BE2C (cell line): ENCODE data around the gene PNMA1.

Source experiments
- DNase-seq: peaks from one replicate; pipeline ENCODE4 v3.0.0-alpha.2; 2020
- H3K27me3 ChIP-seq: fragments of 250-450 bp; sonication (Bioruptor Pico); 2 replicates; pipeline ENCODE4 v1.5.1; 2020; ENCODE audit warnings: mild to moderate bottlenecking
- H3K36me3 ChIP-seq: fragments of 250-450 bp; sonication (Bioruptor Pico); 2 replicates; pipeline ENCODE4 v1.5.1; 2020; ENCODE audit warnings: mild to moderate bottlenecking
- H3K4me1 ChIP-seq: fragments of 250-450 bp; sonication (Bioruptor Pico); 2 replicates; pipeline ENCODE4 v1.5.1; 2020
- H3K4me3 ChIP-seq: 2 replicates; pipeline ENCODE4 v1.5.1; 2011; ENCODE audit warnings: low read depth, low read length
- H3K9me3 ChIP-seq: fragments of 250-450 bp; sonication (Bioruptor Pico); 2 replicates; pipeline ENCODE4 v1.5.1; 2020
- CTCF ChIP-seq: IDR thresholded peaks from 2 replicates; pipeline ENCODE4 v1.5.1; 2012; ENCODE audit warnings: mild to moderate bottlenecking, low read depth, low read length

The PNMA1 gene

GRCh38 chr14:73755434-73756014 lies 41.3 kb upstream of the PNMA1 start:
- H3K4me1 ChIP-seq: peaks cover 56% of the 10 kb centered on the region
- no peak overlapping the region; the same call in 1 of the 2 replicates for H3K4me3 ChIP-seq
- H3K36me3 ChIP-seq: no peaks in the 10 kb centered on the region
- H3K9me3 ChIP-seq: no peaks in the 10 kb centered on the region
- H3K27me3 ChIP-seq: no peaks in the 10 kb centered on the region
- peak; percentile 58 for DNase-seq
- TF ChIP-seq CTCF: no peak

- Histone ChIP-seq H3K27me3 (no peaks in the 10 kb centered on the region), H3K4me3 (no peak overlapping the region), H3K4me1 (peaks cover 55% of the 10 kb centered on the region), H3K9me3 (no peaks in the 10 kb centered on the region), H3K36me3 (no peaks in the 10 kb centered on the region)
- DNase-seq: no peak
- TF ChIP-seq CTCF: no peak
Measured at GRCh38 chr14:73754911-73755360, 40.8 kb upstream of the PNMA1 start.

- DNase-seq: no peak
Measured at GRCh38 chr14:73753887-73754795, 40.0 kb upstream of the PNMA1 start.

GRCh38 chr14:73753124-73753886 lies 39.1 kb upstream of the PNMA1 start:
- H3K36me3 ChIP-seq: no peaks in the 10 kb centered on the region
- H3K4me3 ChIP-seq: no peak overlapping the region
- DNase-seq: peak; percentile 60
- peaks cover 55% of the 10 kb centered on the region for H3K4me1 ChIP-seq
- no peaks in the 10 kb centered on the region for H3K9me3 ChIP-seq
- no peak for TF ChIP-seq CTCF
- H3K27me3 ChIP-seq: no peaks in the 10 kb centered on the region

More at GRCh38 chr14:73753887-73754795, 40.0 kb upstream of the PNMA1 start:
- Histone ChIP-seq H3K27me3 (no peaks in the 10 kb centered on the region), H3K9me3 (no peaks in the 10 kb centered on the region), H3K4me1 (peaks cover 55% of the 10 kb centered on the region), H3K4me3 (no peak overlapping the region), H3K36me3 (no peaks in the 10 kb centered on the region)
- no peak for TF ChIP-seq CTCF

- H3K9me3 ChIP-seq: no peaks in the 10 kb centered on the region
- H3K4me3 ChIP-seq: no peak overlapping the region
- H3K4me1 ChIP-seq: peaks cover 51% of the 10 kb centered on the region
- DNase-seq: peak; percentile 73
- no peaks in the 10 kb centered on the region for H3K36me3 ChIP-seq
- H3K27me3 ChIP-seq: no peaks in the 10 kb centered on the region
- peak; percentile 55 for TF ChIP-seq CTCF
Measured at GRCh38 chr14:73752297-73752992, 38.3 kb upstream of the PNMA1 start.
